ENCODE results near the gene KCTD2. TPM values are rescaled to one million over a fixed set of nuclear protein-coding genes. Genes with fewer than 3 reads are reported as not detected.

KCTD2 gene
- total and polyA plus RNA-seq, 8 donors = 9.9 to 25.8 (median 12.3) TPM

DNA sequence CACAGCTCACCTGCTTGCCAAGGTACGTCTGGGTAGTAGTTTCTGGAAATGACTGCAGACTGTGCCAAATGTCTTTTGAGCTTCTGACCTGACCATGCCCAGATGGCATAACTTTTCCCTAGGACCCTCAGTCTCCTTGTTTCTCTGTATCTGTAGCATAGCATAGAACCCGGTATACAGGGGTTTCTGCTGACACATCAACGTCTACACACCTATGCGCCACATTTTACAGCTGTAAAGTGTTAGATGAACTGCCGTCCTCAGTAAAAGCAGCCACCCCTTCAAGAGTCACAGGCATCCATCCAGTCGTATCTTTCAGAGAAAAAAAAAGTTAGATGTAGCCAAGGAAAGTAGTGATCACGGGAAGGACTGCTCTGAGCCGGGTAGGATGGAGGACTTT is 17.4 kb downstream of the KCTD2 start:
- WGBS, 5 donors = 82 to 90% (median 88%) methylated on average over 8 of the region's 8 CpGs
- Histone ChIP-seq H3K27ac (no peak overlapping the region), H3K27me3 (no peaks in the 10 kb centered on the region), H3K4me1 (peaks cover 0 to 11% (median 10%) of the 10 kb centered on the region in 4 donors), H3K4me3 (no peak overlapping the region), H3K9me3 (no peaks in the 10 kb centered on the region), H3K36me3 (peaks cover 33 to 61% (median 60%) of the 10 kb centered on the region in 4 donors)
- intact Hi-C loops (cut with DNase I; ENCODE audit: low total_unique reads) = no loop called here
- TF ChIP-seq, protein P1, sequence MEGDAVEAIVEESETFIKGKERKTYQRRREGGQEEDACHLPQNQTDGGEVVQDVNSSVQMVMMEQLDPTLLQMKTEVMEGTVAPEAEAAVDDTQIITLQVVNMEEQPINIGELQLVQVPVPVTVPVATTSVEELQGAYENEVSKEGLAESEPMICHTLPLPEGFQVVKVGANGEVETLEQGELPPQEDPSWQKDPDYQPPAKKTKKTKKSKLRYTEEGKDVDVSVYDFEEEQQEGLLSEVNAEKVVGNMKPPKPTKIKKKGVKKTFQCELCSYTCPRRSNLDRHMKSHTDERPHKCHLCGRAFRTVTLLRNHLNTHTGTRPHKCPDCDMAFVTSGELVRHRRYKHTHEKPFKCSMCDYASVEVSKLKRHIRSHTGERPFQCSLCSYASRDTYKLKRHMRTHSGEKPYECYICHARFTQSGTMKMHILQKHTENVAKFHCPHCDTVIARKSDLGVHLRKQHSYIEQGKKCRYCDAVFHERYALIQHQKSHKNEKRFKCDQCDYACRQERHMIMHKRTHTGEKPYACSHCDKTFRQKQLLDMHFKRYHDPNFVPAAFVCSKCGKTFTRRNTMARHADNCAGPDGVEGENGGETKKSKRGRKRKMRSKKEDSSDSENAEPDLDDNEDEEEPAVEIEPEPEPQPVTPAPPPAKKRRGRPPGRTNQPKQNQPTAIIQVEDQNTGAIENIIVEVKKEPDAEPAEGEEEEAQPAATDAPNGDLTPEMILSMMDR (IDR thresholded peaks at IDR 0.05) = no peak
- no peak for TF ChIP-seq EP300 (IDR thresholded peaks at IDR 0.05)
- TF ChIP-seq POLR2A (IDR thresholded peaks at IDR 0.05) = no peak
- no peak for TF ChIP-seq POLR2AphosphoS5 (IDR thresholded peaks at IDR 0.05)
- DNase-seq = no peak

DNA sequence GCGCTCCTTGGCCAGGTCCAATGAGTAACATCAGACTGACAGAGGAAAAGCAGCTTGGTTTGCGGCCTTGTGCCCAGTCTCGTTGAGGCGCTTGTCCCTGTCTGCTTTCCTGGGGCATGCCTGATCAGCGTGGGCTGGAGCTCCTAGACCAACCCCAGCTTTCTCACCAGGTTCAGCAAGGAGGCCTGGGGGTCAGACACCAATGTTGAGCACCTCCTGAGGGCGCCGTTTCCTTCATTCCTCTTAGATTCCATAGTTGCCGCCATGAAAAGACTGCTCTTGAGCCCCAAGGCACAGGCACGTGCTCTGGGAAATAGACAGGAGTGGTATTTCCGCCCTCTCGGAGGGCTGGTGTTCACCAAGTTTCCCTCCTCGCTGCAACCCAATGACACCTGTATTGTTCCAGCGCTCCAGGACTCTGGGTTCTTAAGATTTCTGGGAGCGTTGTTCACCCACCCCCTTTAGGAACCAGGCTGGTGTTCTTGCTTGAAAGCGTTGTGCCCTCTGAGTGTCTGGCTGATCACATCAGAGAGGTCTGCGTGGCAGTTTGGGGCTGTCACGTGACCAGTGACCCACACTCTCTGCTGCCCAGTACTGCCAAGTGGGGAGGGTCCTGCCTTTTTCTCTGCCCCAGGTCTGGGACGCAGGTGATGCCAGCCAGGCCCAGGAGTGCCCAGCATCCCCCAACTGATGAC is 18.0 kb downstream of the KCTD2 start:
- WGBS, 5 donors = 91 to 95% (median 94%) methylated on average over 18 of the region's 18 CpGs
- intact Hi-C loops (cut with DNase I; ENCODE audit: low total_unique reads) = no loop called here

DNA sequence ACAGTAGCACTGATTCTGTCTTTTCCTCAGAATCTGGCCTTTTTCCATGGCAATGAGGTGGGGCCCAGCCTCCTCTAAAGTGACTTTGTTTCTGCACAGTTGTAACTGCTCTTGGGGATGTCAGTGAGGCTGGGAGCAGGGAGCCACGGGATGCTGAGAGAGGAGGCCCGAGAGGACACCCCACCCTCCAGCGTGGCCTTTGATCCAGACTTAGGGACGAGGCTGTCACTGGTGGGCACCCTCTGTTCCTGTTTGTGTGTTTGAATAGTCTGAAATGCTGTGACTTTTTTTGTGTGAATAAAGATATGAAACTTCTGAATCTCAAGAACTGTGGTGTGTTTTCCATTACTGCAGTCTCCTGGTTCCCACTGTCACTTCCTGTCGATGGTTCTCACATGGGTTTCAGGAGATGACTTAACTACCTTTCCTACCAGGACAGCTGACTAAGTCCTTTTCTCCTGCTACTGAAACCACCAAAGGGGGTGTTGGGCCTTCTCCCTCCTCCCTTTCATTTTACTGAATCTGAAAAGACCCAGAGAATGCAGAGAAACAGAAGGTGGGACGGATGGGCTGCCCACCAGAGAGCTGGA is 18.6 kb downstream of the KCTD2 start:
- H3K4me3 ChIP-seq = no peak overlapping the region
- no peaks in the 10 kb centered on the region for H3K4me1 ChIP-seq
- intact Hi-C loops (cut with DNase I; ENCODE audit: low total_unique reads) = no loop called here
- H3K27ac ChIP-seq = no peak overlapping the region
- WGBS, 5 donors = 70 to 79% (median 77%) methylated on average over 6 of the region's 6 CpGs
- H3K27me3 ChIP-seq = no peaks in the 10 kb centered on the region
- H3K9me3 ChIP-seq = no peaks in the 10 kb centered on the region
- H3K36me3 ChIP-seq = peaks cover 33 to 50% (median 49%) of the 10 kb centered on the region in 4 donors
- no peak for DNase-seq
- no peak for TF ChIP-seq POLR2A (IDR thresholded peaks at IDR 0.05)
- no peak for TF ChIP-seq POLR2AphosphoS5 (IDR thresholded peaks at IDR 0.05)
- TF ChIP-seq, protein P1 (IDR thresholded peaks at IDR 0.05) = no peak
- TF ChIP-seq EP300 (IDR thresholded peaks at IDR 0.05) = no peak

More for the DNA sequence above, 18.0 kb downstream of the KCTD2 start:
- no peaks in the 10 kb centered on the region for H3K9me3 ChIP-seq
- H3K4me3 ChIP-seq = no peak overlapping the region
- H3K36me3 ChIP-seq = peaks cover 33 to 56% (median 55%) of the 10 kb centered on the region in 4 donors
- H3K4me1 ChIP-seq = peaks cover 0 to 6% (median 5%) of the 10 kb centered on the region in 4 donors
- DNase-seq = no peak
- no peak overlapping the region for H3K27ac ChIP-seq
- H3K27me3 ChIP-seq = no peaks in the 10 kb centered on the region
- TF ChIP-seq, protein P1 (IDR thresholded peaks at IDR 0.05) = no peak
- no peak for TF ChIP-seq EP300 (IDR thresholded peaks at IDR 0.05)
- TF ChIP-seq POLR2A (IDR thresholded peaks at IDR 0.05) = no peak
- TF ChIP-seq POLR2AphosphoS5 (IDR thresholded peaks at IDR 0.05) = no peak

DNA sequence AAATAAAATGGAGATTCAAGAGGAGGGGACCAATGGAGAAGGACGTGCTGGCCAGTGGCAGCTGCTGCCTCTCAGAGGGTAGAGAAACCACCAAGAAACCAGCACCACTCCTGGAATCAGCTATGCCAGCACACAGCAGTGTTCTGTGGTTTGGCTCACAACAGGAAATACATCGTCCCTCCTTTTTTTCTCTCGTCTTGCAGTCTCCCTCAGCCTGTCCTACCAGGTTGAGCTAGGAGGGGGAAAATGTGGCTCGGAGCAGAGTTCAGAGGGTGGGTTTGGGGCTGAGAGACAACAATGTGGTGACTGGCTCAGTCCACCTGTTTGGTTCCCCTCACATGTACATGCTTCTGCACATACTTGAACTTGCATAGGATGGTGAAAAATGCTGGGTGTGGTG is 20.8 kb downstream of the KCTD2 start:
- TF ChIP-seq EP300 (IDR thresholded peaks at IDR 0.05) = no peak
- TF ChIP-seq POLR2A (IDR thresholded peaks at IDR 0.05) = no peak
- TF ChIP-seq POLR2AphosphoS5 (IDR thresholded peaks at IDR 0.05) = no peak
- TF ChIP-seq, protein P1 (IDR thresholded peaks at IDR 0.05) = no peak
- no peaks in the 10 kb centered on the region for H3K9me3 ChIP-seq
- H3K27ac ChIP-seq = no peak overlapping the region
- H3K36me3 ChIP-seq = peaks cover 20 to 28% (median 27%) of the 10 kb centered on the region in 4 donors
- H3K4me3 ChIP-seq = no peak overlapping the region
- no peak for DNase-seq
- no peaks in the 10 kb centered on the region for H3K4me1 ChIP-seq
- no peaks in the 10 kb centered on the region for H3K27me3 ChIP-seq
- 40 to 49% (median 41%) methylated on average over 4 of the region's 4 CpGs for WGBS, 5 donors
- intact Hi-C loops (cut with DNase I; ENCODE audit: low total_unique reads) = no loop called here

Data from stomach (tissue), 9 donors.